ENCODE results near the gene TNFRSF13B.

GRCh38 chr17:16953841-16954240 lies 18.1 kb downstream of the TNFRSF13B start:
- TF ChIP-seq, protein P1, sequence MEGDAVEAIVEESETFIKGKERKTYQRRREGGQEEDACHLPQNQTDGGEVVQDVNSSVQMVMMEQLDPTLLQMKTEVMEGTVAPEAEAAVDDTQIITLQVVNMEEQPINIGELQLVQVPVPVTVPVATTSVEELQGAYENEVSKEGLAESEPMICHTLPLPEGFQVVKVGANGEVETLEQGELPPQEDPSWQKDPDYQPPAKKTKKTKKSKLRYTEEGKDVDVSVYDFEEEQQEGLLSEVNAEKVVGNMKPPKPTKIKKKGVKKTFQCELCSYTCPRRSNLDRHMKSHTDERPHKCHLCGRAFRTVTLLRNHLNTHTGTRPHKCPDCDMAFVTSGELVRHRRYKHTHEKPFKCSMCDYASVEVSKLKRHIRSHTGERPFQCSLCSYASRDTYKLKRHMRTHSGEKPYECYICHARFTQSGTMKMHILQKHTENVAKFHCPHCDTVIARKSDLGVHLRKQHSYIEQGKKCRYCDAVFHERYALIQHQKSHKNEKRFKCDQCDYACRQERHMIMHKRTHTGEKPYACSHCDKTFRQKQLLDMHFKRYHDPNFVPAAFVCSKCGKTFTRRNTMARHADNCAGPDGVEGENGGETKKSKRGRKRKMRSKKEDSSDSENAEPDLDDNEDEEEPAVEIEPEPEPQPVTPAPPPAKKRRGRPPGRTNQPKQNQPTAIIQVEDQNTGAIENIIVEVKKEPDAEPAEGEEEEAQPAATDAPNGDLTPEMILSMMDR (conservative IDR thresholded peaks at IDR 0.05; ENCODE audit: low read depth in 2 of 2), result no peak
- TF ChIP-seq EZH2 (IDR thresholded peaks at IDR 0.05; ENCODE audit: low read depth, unreplicated experiment) (no peak), POLR2AphosphoS5 (IDR thresholded peaks at IDR 0.05; ENCODE audit: low read depth) (no peak), ZNF114 (CRISPR knock-in tag; IDR thresholded peaks at IDR 0.05) (no peak), JUNB (IDR thresholded peaks at IDR 0.05; ENCODE audit: unreplicated experiment) (no peak), NANOG (IDR thresholded peaks at IDR 0.05; ENCODE audit: borderline replicate concordance) (no peak), EZH2phosphoT487 (IDR thresholded peaks at IDR 0.05; ENCODE audit: unreplicated experiment) (no peak)
- TF ChIP-seq, protein P2, sequence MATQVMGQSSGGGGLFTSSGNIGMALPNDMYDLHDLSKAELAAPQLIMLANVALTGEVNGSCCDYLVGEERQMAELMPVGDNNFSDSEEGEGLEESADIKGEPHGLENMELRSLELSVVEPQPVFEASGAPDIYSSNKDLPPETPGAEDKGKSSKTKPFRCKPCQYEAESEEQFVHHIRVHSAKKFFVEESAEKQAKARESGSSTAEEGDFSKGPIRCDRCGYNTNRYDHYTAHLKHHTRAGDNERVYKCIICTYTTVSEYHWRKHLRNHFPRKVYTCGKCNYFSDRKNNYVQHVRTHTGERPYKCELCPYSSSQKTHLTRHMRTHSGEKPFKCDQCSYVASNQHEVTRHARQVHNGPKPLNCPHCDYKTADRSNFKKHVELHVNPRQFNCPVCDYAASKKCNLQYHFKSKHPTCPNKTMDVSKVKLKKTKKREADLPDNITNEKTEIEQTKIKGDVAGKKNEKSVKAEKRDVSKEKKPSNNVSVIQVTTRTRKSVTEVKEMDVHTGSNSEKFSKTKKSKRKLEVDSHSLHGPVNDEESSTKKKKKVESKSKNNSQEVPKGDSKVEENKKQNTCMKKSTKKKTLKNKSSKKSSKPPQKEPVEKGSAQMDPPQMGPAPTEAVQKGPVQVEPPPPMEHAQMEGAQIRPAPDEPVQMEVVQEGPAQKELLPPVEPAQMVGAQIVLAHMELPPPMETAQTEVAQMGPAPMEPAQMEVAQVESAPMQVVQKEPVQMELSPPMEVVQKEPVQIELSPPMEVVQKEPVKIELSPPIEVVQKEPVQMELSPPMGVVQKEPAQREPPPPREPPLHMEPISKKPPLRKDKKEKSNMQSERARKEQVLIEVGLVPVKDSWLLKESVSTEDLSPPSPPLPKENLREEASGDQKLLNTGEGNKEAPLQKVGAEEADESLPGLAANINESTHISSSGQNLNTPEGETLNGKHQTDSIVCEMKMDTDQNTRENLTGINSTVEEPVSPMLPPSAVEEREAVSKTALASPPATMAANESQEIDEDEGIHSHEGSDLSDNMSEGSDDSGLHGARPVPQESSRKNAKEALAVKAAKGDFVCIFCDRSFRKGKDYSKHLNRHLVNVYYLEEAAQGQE (IDR thresholded peaks at IDR 0.05; ENCODE audit: unreplicated experiment), result no peak
